Activated CD8-positive, alpha-beta memory T cell treated with anti-CD3 and anti-CD28 coated beads for 24 hours (primary cell): ENCODE results near the gene CCNK.

Source experiments
- DNase-seq: peaks from one replicate; pipeline ENCODE4 v3.0.0-alpha.2; 2020

The CCNK gene

DNA sequence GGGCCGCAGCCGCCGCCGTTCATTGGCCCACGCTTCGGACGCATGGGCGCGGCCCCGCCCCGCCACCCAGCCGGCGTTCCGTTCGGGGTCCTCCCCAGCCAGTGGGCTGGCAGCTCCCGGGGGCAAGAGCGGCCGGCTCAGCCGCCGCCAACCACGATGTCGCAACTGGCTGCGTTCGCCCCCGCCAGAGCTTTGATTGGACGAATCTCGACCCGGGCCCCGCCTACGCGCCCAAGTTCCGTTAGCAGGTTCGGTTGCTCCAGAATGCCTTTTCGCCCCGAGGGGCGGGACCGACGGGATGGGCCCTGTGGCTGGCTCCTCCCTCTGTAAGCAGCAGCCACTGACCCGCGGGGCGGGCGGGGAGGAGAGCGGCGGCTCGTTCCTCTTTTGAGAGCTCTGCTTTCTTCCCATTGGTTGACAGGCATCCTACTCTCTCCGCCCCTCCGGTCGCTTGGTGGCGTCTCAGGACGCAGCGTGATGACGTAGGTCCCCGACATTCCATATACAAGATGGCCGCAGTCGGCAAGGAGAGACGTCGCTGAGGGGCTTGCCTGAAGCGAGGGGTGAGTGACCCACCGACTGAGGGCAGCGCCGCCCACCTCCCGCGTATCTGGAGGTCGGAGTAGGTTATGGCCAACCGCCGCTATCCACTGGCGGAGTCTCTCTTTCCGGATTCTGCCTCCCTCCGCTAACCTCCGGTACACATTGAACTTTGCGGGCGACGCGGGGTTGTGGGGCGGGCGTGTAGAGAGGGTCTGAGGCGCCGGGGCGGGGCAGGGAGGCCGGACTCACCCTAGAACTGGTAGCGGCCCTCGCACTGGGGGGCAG lies at the start of gene CCNK:
CCNK (plus strand) TSS at position 493 of the 828 bp plus-strand sequence. CDS start 11,269 bp downstream, outside the sequence.
- peak; percentile 100 for DNase-seq

GRCh38 chr14:99431986-99432385 lies 49.2 kb upstream of the CCNK start:
- DNase-seq = no peak

DNA sequence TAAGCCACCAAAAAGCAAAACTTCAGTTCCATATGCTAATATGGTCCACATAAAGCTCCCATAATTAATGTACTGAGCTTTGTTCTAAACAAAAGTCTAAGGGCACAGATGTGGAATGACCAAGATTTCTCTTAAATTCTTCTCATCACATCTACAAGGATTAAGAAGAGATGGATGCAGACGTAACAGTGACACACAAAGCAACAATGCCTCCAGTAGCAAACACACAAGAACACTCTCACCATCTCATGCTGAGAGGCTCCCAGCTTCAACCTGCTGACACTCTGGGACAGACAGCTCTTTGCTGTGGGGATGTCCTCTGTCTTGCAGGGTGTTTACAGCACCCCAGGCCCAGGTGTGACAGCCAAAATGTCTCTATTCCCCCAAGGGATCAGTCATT lies 48.7 kb upstream of the CCNK start:
- no peak for DNase-seq

DNA sequence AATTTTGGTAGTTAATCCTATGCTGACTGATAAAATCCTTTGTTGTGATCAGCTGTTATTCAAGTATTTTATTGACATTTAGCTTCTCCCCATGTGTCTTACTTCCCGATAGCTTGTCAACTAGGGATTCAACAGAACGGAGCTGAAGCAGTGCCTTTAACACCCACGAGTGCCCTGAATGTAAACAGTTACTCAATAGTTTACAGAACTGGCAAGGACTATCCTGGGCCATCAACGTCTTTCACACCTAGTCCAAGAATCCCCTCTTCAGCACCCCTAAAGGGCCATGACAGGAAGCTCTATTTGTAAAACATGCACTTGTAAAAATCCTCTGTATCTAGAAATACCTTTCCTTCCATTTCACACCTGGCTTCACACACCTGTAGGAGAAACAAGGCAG lies 45.9 kb upstream of the CCNK start:
- no peak for DNase-seq

- no peak for DNase-seq
Observed at GRCh38 chr14:99436247-99437180, 44.7 kb upstream of the CCNK start.

- no peak for DNase-seq
Observed at GRCh38 chr14:99437706-99438105, 43.5 kb upstream of the CCNK start.

GRCh38 chr14:99440278-99440677 lies 40.9 kb upstream of the CCNK start:
- no peak for DNase-seq

GRCh38 chr14:99441157-99441870 lies 39.9 kb upstream of the CCNK start:
- DNase-seq = no peak

DNA sequence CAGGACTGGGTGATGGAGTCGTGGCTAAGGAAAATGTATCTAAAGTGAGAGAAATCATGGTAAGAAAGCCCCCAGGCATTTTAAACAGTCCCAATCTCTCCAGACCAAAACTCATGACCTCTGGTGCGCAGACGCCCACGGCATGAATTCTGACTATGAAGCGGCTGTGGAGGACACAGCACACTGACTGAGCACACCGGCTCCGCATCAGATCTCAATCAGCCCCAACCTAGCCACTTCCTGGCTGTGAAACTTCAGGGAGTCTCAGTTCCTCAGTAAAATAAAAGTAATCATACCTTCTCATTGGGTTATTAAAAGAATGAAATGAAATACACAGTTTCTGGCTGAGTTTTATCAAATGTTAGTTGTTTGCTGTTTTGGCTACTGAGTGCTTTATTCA lies 39.3 kb upstream of the CCNK start:
- DNase-seq = no peak

DNA sequence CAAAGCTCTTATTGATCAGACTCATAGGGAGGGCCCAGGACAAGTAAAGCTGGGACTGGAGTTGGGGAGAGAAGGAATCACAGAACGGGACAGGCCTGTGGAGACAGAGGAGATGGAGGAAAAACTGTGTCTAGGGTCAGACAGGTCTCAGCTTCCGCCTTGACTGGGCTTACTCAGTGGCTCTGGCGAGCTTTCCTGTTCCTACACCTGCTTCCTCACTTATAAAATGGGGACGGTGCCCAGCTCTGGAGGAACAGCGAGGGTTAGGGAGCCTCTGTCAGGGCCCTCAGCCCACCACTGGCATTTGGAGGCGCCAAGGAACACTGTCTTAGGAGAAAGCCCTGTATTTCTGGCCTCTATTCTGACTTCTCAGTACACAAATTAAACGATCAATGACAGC lies 35.3 kb upstream of the CCNK start:
- DNase-seq = no peak

- no peak for DNase-seq
Observed at GRCh38 chr14:99447739-99448138, 33.5 kb upstream of the CCNK start.

DNA sequence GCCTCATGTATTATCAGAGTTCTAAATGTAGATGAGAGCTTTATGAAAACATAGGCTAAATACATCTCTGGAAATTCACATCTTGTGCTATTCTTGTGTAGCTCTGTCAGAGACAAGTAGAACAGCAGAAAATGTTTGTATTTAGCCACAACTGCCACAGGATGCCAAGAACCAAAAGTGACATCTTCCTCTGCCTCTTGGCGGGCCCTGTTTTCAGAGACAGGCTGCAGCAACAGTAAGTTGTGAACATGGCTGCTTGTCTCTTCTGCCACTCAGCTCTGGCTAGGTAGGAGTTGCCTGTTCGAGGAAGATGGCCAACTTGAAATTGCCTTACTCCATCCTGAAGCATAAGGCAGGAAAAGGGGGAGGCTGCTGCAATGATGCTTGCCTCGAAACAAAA lies 30.9 kb upstream of the CCNK start:
- DNase-seq = no peak

DNA sequence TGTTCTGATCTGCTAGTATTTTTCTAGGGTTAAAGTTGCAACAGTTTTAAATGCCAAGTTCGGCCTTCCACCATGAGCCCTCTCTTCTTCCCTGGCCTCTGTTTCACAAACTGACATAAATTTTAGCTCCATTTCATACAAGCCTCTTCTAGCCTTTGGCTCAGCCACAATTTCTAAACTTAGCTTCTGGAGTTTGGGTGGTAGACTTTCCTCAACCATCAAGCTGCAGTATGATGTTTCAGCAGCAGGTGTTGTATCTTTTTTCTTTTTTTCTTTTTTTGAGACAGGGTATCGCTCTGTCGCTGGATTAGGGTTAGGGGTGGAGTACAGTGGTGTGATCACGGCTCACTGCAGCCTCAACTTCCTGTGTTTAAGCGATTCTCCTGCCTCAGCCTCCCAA lies 30.0 kb upstream of the CCNK start:
- DNase-seq = no peak

- no peak for DNase-seq
Observed at GRCh38 chr14:99452968-99453367, 28.2 kb upstream of the CCNK start.

- DNase-seq = no peak
Observed at GRCh38 chr14:99454246-99454645, 27.0 kb upstream of the CCNK start.

DNA sequence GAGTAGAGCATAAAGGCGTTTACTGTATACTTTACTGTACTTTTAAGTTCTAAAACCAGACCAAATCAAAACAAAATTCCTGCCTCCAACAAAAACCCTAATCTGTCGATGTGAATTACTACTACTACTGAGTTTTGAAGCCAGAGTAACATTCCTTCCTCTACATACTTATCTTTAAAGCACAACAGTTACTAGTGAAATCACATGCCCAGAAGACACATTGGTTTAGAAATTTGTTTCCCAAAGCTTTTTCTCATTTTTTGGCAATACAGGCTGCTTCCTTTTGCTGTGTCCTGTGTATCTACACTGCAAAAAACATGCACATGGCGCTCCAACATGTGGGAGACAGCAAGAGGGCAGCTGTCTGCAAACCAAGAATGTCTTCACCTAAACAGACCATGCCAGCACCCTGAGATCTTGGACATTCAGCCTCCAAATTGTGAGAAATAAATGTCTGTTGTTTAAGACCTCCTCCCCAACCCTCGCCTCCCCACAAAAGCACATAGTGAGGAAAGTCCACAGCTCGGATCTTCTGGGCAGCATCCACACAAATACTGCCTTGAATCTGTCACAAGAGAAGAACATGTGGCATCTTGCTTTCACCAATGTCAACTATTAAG lies 21.6 kb upstream of the CCNK start:
- no peak for DNase-seq

DNA sequence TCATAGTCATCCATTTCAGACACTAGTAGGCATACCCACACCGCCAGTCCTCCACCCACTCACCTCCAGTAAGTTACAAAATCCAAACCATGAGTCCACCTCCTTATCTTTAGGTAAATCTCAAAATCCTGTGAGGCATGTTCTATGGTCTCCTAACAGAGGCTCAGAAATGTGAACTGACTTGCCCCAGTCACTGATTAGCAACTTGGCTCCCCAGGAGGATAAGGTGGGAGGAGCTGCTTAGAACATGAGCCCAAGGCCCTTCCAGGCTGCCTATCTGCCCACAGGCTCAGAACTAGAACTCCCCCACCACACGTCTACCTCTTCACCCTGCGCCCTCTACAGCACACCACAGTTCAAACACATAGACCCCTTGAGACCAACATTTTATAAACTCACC lies 20.4 kb upstream of the CCNK start:
- DNase-seq = no peak

- DNase-seq = no peak
Observed at GRCh38 chr14:99461411-99462085, 19.7 kb upstream of the CCNK start.

GRCh38 chr14:99462210-99462609 lies 19.0 kb upstream of the CCNK start:
- DNase-seq = no peak

DNA sequence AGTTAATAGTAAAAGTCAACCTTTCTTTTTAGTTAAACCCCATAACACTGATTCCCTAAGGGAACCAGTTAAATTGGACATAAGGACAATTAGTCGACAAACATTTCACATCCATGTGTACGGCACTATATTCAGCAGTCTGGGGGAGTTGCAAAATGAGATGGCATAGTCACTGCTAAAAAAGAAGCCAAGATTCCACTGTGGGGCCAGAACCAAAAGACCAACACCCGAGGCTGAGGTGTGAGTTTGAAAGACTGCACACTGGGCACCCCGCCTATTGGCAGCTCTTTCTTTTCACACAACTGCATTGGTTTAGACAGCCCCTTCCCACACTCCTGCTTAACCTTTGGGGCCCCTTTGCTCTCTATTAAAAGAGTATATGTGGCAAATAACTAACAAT lies 17.2 kb upstream of the CCNK start:
- no peak for DNase-seq

GRCh38 chr14:99465288-99465687 lies 15.9 kb upstream of the CCNK start:
- no peak for DNase-seq

DNA sequence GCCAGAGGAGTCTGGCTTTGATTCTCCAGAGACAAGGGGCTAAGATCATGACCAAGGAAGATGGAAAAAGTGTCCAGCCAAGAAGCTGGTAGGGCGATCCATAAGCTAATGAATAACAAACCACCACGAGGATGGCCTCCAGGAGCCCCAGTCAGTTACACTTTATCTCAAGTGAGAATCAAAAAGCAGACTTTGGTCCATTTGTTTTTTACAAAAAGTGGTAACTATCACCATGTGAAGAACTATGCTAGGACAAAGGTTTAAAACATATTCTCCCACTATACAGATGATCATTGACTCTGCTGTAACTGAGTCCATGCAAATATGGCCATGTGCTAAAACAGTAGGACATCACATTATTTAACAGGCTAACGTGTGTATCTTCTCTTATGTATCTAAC lies 14.5 kb upstream of the CCNK start:
- DNase-seq = no peak
